Lung (tissue), 12 donors: ENCODE results near the gene DYRK3. TPM values are rescaled to one million over a fixed set of nuclear protein-coding genes. Genes with fewer than 3 reads are reported as not detected.

Experiments used
- ATAC-seq: fragments of 200-7000 bp; cut with Tn5 transposase; one replicate; pipeline ENCODE4 v1.9.1; 2020; ENCODE audit warnings: moderate number of reproducible peaks; ENCODE audit not compliant: insufficient read depth, low FRiP score
- DNase-seq, 3 donors: peaks; one replicate each; pipeline ENCODE4 v3.0.0-alpha.2; 2013 to 2017
- H3K27ac ChIP-seq, 2 donors: one replicate each; pipeline ENCODE4 v1.5.1; 2013; ENCODE audit warnings: mild to moderate bottlenecking in 2 of 2, moderate library complexity in 2 of 2, control low read depth in 1 of 2, inconsistent platforms in 1 of 2, low read depth in 1 of 2, low read length in 1 of 2
- H3K27me3 ChIP-seq, 3 donors: one replicate each; pipeline ENCODE4 v1.5.1; 2013; ENCODE audit warnings: low read length in 2 of 3; ENCODE audit not compliant: control insufficient read depth in 3 of 3, insufficient read depth in 3 of 3
- H3K36me3 ChIP-seq, 4 donors: one replicate each; pipeline ENCODE4 v1.5.1; 2013; ENCODE audit warnings: low read length in 4 of 4, mild to moderate bottlenecking in 1 of 4, moderate library complexity in 1 of 4; ENCODE audit not compliant: control insufficient read depth in 4 of 4, insufficient read depth in 4 of 4
- H3K4me1 ChIP-seq, 5 donors: one replicate each; pipeline ENCODE4 v1.5.1; 2013; ENCODE audit warnings: low read length in 5 of 5, mild to moderate bottlenecking in 2 of 5, moderate library complexity in 1 of 5; ENCODE audit not compliant: control insufficient read depth in 5 of 5, insufficient read depth in 5 of 5
- H3K4me3 ChIP-seq: one replicate; pipeline ENCODE4 v1.5.1; 2013; ENCODE audit warnings: mild to moderate bottlenecking, control low read depth, moderate library complexity
- H3K9ac ChIP-seq, 2 donors: one replicate each; pipeline ENCODE4 v1.5.1; 2013; ENCODE audit warnings: low read length in 2 of 2, control low read depth in 1 of 2; ENCODE audit not compliant: insufficient read depth in 1 of 2
- H3K9me3 ChIP-seq, 4 donors: one replicate each; pipeline ENCODE4 v1.5.1; 2013; ENCODE audit warnings: low read length in 3 of 4, mild to moderate bottlenecking in 1 of 4, moderate library complexity in 1 of 4; ENCODE audit not compliant: control insufficient read depth in 4 of 4, insufficient read depth in 3 of 4
- WGBS, 2 donors: extraction: QIAGEN DNeasy Blood & Tissue Kit; methylation state at CpG; one replicate each; pipeline ENCODE4 v1.1.7; 2013; 5-methylcytosine and 5-hydroxymethylcytosine counted together
- polyA plus RNA-seq, 2 donors: library from polyadenylated mRNA; stranded (reverse); fragments of 200-250 nt; gene quantifications; one replicate each; pipeline ENCODE4 v1.2.1, GENCODE V29; 2013
- total RNA-seq, 2 donors: library from RNA; depleted of rRNA in 1 of 2; stranded (reverse); fragments of >200 nt in 1 of 2; gene quantifications; one replicate each; pipeline ENCODE4 v1.2.1, GENCODE V29; 2014 to 2021
- TF ChIP-seq, protein P1 (sequence below): IDR thresholded peaks from 2 replicates; pipeline ENCODE4 v1.5.1; 2012; ENCODE audit warnings: mild to moderate bottlenecking; ENCODE audit errors: control extremely low read depth, extremely low read depth
- donor health status: control.
- donor health status: control.
- donor health status: Bipolar disorder and iron deficiency.
- donor health status: healthy.
- donor health status: DM: yes; HTN: yes; CAD: no.

DYRK3 gene
- total and polyA plus RNA-seq, 4 donors, result 4.6 to 13.0 (median 8.8) TPM

DNA sequence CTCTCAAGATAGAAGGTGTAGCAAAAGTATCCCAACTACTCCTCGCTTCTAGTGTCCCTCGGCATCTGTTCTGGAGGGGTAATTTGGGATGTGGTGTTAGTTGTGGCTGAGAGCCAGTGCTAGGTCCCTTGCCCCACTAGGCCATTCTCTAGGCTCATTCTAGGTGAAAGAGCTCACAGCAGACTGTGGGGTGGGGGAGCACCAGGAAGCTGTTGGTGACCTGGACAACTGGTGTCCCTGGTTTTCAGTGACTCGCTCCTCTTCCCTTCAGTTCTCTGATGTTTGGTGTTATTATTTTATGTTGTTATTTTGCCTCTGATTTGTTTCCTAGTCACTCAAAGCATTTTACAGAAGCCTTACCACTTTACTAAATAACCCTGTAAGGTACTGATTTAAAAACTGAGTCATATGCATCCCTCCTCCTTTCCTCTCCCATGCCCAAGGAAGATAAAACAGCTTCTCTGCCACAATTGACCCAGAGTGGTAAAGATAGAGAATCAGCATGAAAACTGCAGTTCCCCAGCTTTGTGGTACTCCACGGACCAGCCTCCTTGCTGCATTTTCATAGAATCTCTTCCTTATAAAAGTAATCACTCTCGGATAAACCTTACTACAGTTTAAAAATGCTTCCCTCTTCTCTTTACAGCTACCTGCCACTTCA is 14.1 kb downstream of the DYRK3 start:
- H3K27ac ChIP-seq, result peak overlapping the region in 1 of 2 donors; percentile 53
- H3K27me3 ChIP-seq, result no peaks in the 10 kb centered on the region
- H3K4me3 ChIP-seq, result no peak overlapping the region
- ATAC-seq (no peak), DNase-seq (no peak)
- TF ChIP-seq, protein P1, sequence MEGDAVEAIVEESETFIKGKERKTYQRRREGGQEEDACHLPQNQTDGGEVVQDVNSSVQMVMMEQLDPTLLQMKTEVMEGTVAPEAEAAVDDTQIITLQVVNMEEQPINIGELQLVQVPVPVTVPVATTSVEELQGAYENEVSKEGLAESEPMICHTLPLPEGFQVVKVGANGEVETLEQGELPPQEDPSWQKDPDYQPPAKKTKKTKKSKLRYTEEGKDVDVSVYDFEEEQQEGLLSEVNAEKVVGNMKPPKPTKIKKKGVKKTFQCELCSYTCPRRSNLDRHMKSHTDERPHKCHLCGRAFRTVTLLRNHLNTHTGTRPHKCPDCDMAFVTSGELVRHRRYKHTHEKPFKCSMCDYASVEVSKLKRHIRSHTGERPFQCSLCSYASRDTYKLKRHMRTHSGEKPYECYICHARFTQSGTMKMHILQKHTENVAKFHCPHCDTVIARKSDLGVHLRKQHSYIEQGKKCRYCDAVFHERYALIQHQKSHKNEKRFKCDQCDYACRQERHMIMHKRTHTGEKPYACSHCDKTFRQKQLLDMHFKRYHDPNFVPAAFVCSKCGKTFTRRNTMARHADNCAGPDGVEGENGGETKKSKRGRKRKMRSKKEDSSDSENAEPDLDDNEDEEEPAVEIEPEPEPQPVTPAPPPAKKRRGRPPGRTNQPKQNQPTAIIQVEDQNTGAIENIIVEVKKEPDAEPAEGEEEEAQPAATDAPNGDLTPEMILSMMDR, result no peak
- peaks cover 0 to 9% (median 0%) of the 10 kb centered on the region in 5 donors for H3K4me1 ChIP-seq
- H3K9me3 ChIP-seq, result no peaks in the 10 kb centered on the region
- WGBS, 2 donors, result 85 to 89% methylated on average over 5 of the region's 5 CpGs
- peaks cover 0 to 19% (median 6%) of the 10 kb centered on the region in 4 donors for H3K36me3 ChIP-seq
- H3K9ac ChIP-seq, result no peak overlapping the region

DNA sequence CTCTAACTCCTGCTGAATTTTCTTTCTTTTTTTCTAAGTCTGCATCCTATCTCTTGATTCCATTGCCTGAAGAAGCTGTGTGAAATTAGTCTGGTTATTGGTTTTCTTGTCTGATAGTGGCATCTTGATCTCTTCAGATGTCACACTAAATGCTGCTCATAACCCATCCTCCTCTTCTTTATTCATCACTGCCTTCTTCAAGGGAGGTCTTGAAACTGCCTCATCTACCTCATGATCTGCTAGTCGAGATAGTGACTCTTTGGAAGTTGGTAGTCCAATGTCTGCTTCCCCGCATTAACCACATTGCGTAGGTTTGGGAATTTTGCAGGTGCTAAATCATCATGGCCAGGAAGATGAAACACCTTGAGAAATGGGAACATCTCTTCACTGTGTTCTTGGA is 15.7 kb downstream of the DYRK3 start:
- Histone ChIP-seq H3K4me1 (peaks cover 0 to 20% (median 2%) of the 10 kb centered on the region in 5 donors), H3K36me3 (peaks cover 0 to 19% (median 6%) of the 10 kb centered on the region in 4 donors), H3K9ac (no peak overlapping the region), H3K9me3 (no peaks in the 10 kb centered on the region), H3K4me3 (no peak overlapping the region), H3K27me3 (no peaks in the 10 kb centered on the region), H3K27ac (no peak overlapping the region)
- TF ChIP-seq, protein P1, result no peak
- ATAC-seq (no peak), DNase-seq (no peak)
- WGBS, 2 donors, result 93 to 98% methylated on average over 3 of the region's 3 CpGs

DNA sequence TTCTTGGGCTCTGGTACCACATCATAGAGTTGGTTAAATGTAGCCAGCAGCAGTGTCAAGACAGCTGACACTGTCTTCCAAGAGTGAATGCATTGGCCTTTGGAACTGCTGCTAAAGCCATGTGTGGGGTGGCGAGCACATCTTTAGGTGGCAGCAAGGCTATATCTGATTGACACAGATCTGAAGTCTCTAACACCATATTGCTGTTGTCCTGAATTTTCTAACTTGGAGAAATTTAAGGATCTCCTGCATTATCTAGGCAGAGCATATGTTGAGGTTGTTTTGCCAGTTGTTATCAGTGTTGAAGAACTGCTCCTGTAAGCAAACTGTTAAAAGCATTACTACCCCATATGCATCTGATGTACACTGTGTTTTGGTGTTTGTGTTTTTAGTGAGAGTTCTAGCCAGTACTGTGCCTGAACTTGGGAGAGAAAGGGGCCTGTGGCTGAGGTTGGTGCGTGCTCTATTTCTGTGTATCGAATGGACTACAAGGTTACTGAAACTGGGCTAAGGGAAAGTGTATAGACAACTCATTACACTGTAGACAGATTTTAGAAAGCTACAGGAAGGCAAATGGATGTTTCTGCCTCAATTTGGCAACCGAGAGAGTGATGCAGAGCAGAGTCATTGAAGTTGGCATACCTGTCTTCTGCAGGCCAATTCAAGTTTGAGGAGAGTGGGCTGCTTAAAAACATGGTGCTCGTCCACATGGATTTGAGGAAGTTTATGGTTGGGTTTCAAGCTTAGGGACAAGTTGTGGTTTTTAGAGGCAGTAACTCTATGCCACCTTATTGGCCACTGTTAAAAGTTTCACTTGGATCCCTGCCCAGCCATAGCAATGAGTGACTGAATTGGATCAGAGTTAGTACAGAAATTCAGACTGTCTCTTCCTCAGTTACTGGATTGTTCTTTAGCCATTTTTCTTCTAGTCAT is 16.9 kb downstream of the DYRK3 start:
- no peak for ATAC-seq
- peaks cover 0 to 15% (median 6%) of the 10 kb centered on the region in 4 donors for H3K36me3 ChIP-seq
- H3K27me3 ChIP-seq, result no peaks in the 10 kb centered on the region
- no peak overlapping the region for H3K4me3 ChIP-seq
- peaks cover 0 to 22% (median 2%) of the 10 kb centered on the region in 5 donors for H3K4me1 ChIP-seq
- H3K9me3 ChIP-seq, result no peaks in the 10 kb centered on the region
- TF ChIP-seq, protein P1, result no peak
- no peak overlapping the region for H3K27ac ChIP-seq
- 84 to 89% methylated on average over 5 of the region's 5 CpGs for WGBS, 2 donors
- DNase-seq, result no peak
- H3K9ac ChIP-seq, result no peak overlapping the region
